SK-N-SH treated with all-trans-retinoic acid at 6 μM for 48 hours (cell line): ENCODE results near the gene UVSSA.

Source experiments
- ATAC-seq: fragments of 200-7000 bp; cut with Tn5 transposase; 3 replicates; pipeline ENCODE4 v1.9.1; 2020; ENCODE audit warnings: mild to moderate bottlenecking, moderate library complexity
- ARNTL ChIP-seq: fragments of 450-650 bp; formaldehyde crosslinking; IDR thresholded peaks from 2 replicates; pipeline ENCODE4 v1.5.0; 2020; ENCODE audit warnings: low read depth, mild to moderate bottlenecking, moderate library complexity, borderline replicate concordance
- CREB5 ChIP-seq: fragments of 250-450 bp; sonication (Bioruptor Pico); IDR thresholded peaks from 2 replicates; pipeline ENCODE4 v1.5.1; 2020; ENCODE audit warnings: low read depth, mild to moderate bottlenecking, moderate library complexity
- CSDC2 ChIP-seq: fragments of 250-450 bp; sonication (Bioruptor Pico); IDR thresholded peaks from 2 replicates; pipeline ENCODE4 v1.5.0; 2020; ENCODE audit warnings: mild to moderate bottlenecking, moderate library complexity
- CSRNP3 ChIP-seq: fragments of 250-450 bp; sonication (Bioruptor Pico); IDR thresholded peaks from 2 replicates; pipeline ENCODE4 v1.5.1; 2021; ENCODE audit warnings: mild to moderate bottlenecking, moderate library complexity
- GLIS3 ChIP-seq: fragments of 250-450 bp; sonication (Bioruptor Pico); IDR thresholded peaks from 2 replicates; pipeline ENCODE4 v1.5.0; 2020; ENCODE audit warnings: mild to moderate bottlenecking, moderate library complexity
- ISL1 ChIP-seq: fragments of 250-450 bp; sonication (Bioruptor Pico); IDR thresholded peaks from 2 replicates; pipeline ENCODE4 v2.1.2; 2022; ENCODE audit warnings: mild to moderate bottlenecking, moderate library complexity
- OSR1 ChIP-seq: fragments of 250-450 bp; sonication (Bioruptor Pico); IDR thresholded peaks from 2 replicates; pipeline ENCODE4 v1.8.0; 2022; ENCODE audit warnings: moderate library complexity, mild to moderate bottlenecking, inconsistent platforms
- PATZ1 ChIP-seq: fragments of 250-450 bp; sonication (Bioruptor Pico); IDR thresholded peaks from 2 replicates; pipeline ENCODE4 v1.8.0; 2020; ENCODE audit warnings: mild to moderate bottlenecking, moderate library complexity, borderline replicate concordance
- POU6F1 ChIP-seq: fragments of 250-450 bp; sonication (Bioruptor Pico); IDR thresholded peaks from 2 replicates; pipeline ENCODE4 v1.8.0; 2021; ENCODE audit warnings: low read depth, mild to moderate bottlenecking, moderate library complexity, borderline replicate concordance
- PPARA ChIP-seq: fragments of 250-450 bp; sonication (Bioruptor Pico); IDR thresholded peaks from 2 replicates; pipeline ENCODE4 v1.5.0; 2020; ENCODE audit warnings: mild to moderate bottlenecking, borderline replicate concordance
- RARB ChIP-seq: fragments of 250-450 bp; sonication (Bioruptor Pico); IDR thresholded peaks from 2 replicates; pipeline ENCODE4 v1.8.0; 2021; ENCODE audit warnings: mild to moderate bottlenecking, moderate library complexity
- SNAI2 ChIP-seq: fragments of 250-450 bp; sonication (Bioruptor Pico); IDR thresholded peaks from 2 replicates; pipeline ENCODE4 v1.5.0; 2020; ENCODE audit warnings: mild to moderate bottlenecking, moderate library complexity
- TCF4 ChIP-seq: fragments of 250-450 bp; sonication (Bioruptor Pico); IDR thresholded peaks from 2 replicates; pipeline ENCODE4 v1.8.0; 2021; ENCODE audit warnings: mild to moderate bottlenecking, moderate library complexity, borderline replicate concordance
- TOX ChIP-seq: fragments of 250-450 bp; sonication (Bioruptor Pico); IDR thresholded peaks from 2 replicates; pipeline ENCODE4 v1.8.0; 2021; ENCODE audit warnings: mild to moderate bottlenecking, moderate library complexity, borderline replicate concordance
- TSHZ2 ChIP-seq: fragments of 250-450 bp; sonication (Bioruptor Pico); IDR thresholded peaks from 2 replicates; pipeline ENCODE4 v1.5.0; 2020; ENCODE audit warnings: mild to moderate bottlenecking, moderate library complexity
- ZC3H10 ChIP-seq: fragments of 250-450 bp; sonication (Bioruptor Pico); IDR thresholded peaks from 2 replicates; pipeline ENCODE4 v1.5.1; 2021; ENCODE audit warnings: mild to moderate bottlenecking, moderate library complexity
- ZFP3 ChIP-seq: fragments of 250-450 bp; sonication (Bioruptor Pico); IDR thresholded peaks from 2 replicates; pipeline ENCODE4 v1.5.0; 2020; ENCODE audit warnings: mild to moderate bottlenecking, moderate library complexity
- ZFP30 ChIP-seq: fragments of 450-650 bp; formaldehyde crosslinking; IDR thresholded peaks from 2 replicates; pipeline ENCODE4 v1.5.0; 2022; ENCODE audit warnings: mild to moderate bottlenecking, moderate library complexity
- ZNF565 ChIP-seq: fragments of 450-650 bp; formaldehyde crosslinking; conservative IDR thresholded peaks from 2 replicates; pipeline ENCODE4 v1.5.0; 2020; ENCODE audit warnings: low read depth, mild to moderate bottlenecking, moderate library complexity
- ZNF70 ChIP-seq: fragments of 450-650 bp; formaldehyde crosslinking; IDR thresholded peaks from 2 replicates; pipeline ENCODE4 v1.5.0; 2020; ENCODE audit warnings: mild to moderate bottlenecking, moderate library complexity
- ZNF8 ChIP-seq: fragments of 450-650 bp; formaldehyde crosslinking; IDR thresholded peaks from 2 replicates; pipeline ENCODE4 v1.5.0; 2020; ENCODE audit warnings: mild to moderate bottlenecking, moderate library complexity

Gene UVSSA

GRCh38 chr4:1375051-1375721, 28.2 kb downstream of the UVSSA start:
- no peak for TF ChIP-seq TSHZ2 (CRISPR knock-in tag)
- no peak for TF ChIP-seq RARB (CRISPR knock-in tag)
- no peak for TF ChIP-seq PPARA (CRISPR knock-in tag)
- TF ChIP-seq CSDC2 (CRISPR knock-in tag): no peak
- no peak for TF ChIP-seq POU6F1 (CRISPR knock-in tag)
- TF ChIP-seq ARNTL (CRISPR knock-in tag): no peak
- no peak for TF ChIP-seq ZFP30 (CRISPR knock-in tag)
- no peak for TF ChIP-seq ZC3H10 (CRISPR knock-in tag)
- TF ChIP-seq CREB5: no peak
- TF ChIP-seq ZNF70 (CRISPR knock-in tag): no peak
- no peak for TF ChIP-seq GLIS3
- no peak for TF ChIP-seq ZFP3 (CRISPR knock-in tag)
- TF ChIP-seq CSRNP3 (CRISPR knock-in tag): no peak
- TF ChIP-seq PATZ1: no peak
- TF ChIP-seq TCF4 (CRISPR knock-in tag): no peak
- no peak for TF ChIP-seq ZNF8 (CRISPR knock-in tag)
- no peak for TF ChIP-seq TOX
- TF ChIP-seq ISL1: no peak
- TF ChIP-seq OSR1: no peak
- TF ChIP-seq SNAI2 (CRISPR knock-in tag): no peak
- ATAC-seq: no peak

- no peak for ATAC-seq
- TF ChIP-seq GLIS3 (no peak), TCF4 (CRISPR knock-in tag) (no peak), ZNF565 (CRISPR knock-in tag) (no peak), SNAI2 (CRISPR knock-in tag) (no peak), RARB (CRISPR knock-in tag) (no peak), TSHZ2 (CRISPR knock-in tag) (no peak), ISL1 (no peak), POU6F1 (CRISPR knock-in tag) (no peak), CSRNP3 (CRISPR knock-in tag) (no peak), PATZ1 (no peak)
These were observed 28.8 kb downstream of the UVSSA start for GRCh38 chr4:1375761-1376322.
